NCI-H2171 treated with DMSO at 0.1 percent for 48 hours (cell line): ENCODE data around the gene SDK1.

Experiments used
- DNase-seq: peaks from one replicate; lab custom pipeline; 2025; lab: John Stamatoyannopoulos, UW

The SDK1 gene

GRCh38 chr7:3589752-3590151, 288.7 kb downstream of the SDK1 start:
- DNase-seq, result peak; percentile 66

GRCh38 chr7:3591219-3591618, 290.2 kb downstream of the SDK1 start:
- DNase-seq, result no peak

GRCh38 chr7:3591944-3592343, 290.9 kb downstream of the SDK1 start:
- no peak for DNase-seq

- no peak for DNase-seq
Measured at GRCh38 chr7:3592401-3593134, 291.5 kb downstream of the SDK1 start.

- no peak for DNase-seq
Measured at GRCh38 chr7:3594901-3595300, 293.8 kb downstream of the SDK1 start.

GRCh38 chr7:3598854-3599253, 297.8 kb downstream of the SDK1 start:
- peak; percentile 72 for DNase-seq

- DNase-seq, result no peak
Measured at GRCh38 chr7:3605222-3605621, 304.2 kb downstream of the SDK1 start.

- DNase-seq, result no peak
Measured at GRCh38 chr7:3606436-3606835, 305.4 kb downstream of the SDK1 start.

- DNase-seq, result peak; percentile 26
Measured at GRCh38 chr7:3607847-3608246, 306.8 kb downstream of the SDK1 start.

- DNase-seq, result peak; percentile 23
Measured at GRCh38 chr7:3616306-3616705, 315.3 kb downstream of the SDK1 start.

GRCh38 chr7:3630081-3630480, 329.0 kb downstream of the SDK1 start:
- no peak for DNase-seq

GRCh38 chr7:3634396-3634795, 333.3 kb downstream of the SDK1 start:
- DNase-seq, result no peak

GRCh38 chr7:3636131-3636860, 335.2 kb downstream of the SDK1 start:
- DNase-seq, result no peak

- no peak for DNase-seq
Measured at GRCh38 chr7:3639253-3639652, 338.2 kb downstream of the SDK1 start.

- no peak for DNase-seq
Measured at GRCh38 chr7:3641582-3641981, 340.5 kb downstream of the SDK1 start.

GRCh38 chr7:3643091-3643490, 342.0 kb downstream of the SDK1 start:
- DNase-seq, result no peak

- no peak for DNase-seq
Measured at GRCh38 chr7:3648276-3648675, 347.2 kb downstream of the SDK1 start.

GRCh38 chr7:3649250-3649649, 348.2 kb downstream of the SDK1 start:
- DNase-seq, result no peak

GRCh38 chr7:3649678-3650440, 348.8 kb downstream of the SDK1 start:
- no peak for DNase-seq

GRCh38 chr7:3650844-3651243, 349.8 kb downstream of the SDK1 start:
- DNase-seq, result no peak

GRCh38 chr7:3655635-3656034, 354.6 kb downstream of the SDK1 start:
- no peak for DNase-seq

- no peak for DNase-seq
Measured at GRCh38 chr7:3657206-3657605, 356.2 kb downstream of the SDK1 start.

- DNase-seq, result no peak
Measured at GRCh38 chr7:3668743-3669142, 367.7 kb downstream of the SDK1 start.
